GM12878 (cell line): ENCODE data around the gene STKLD1. TPM values are rescaled to one million over a fixed set of nuclear protein-coding genes. Genes with fewer than 3 reads are reported as not detected.

Experiments
- ATAC-seq: fragments of 200-7000 bp; cut with Tn5 transposase; 3 replicates; pipeline ENCODE4 v1.9.1; 2020; ENCODE audit warnings: mild to moderate bottlenecking, moderate library complexity
- BruUV-seq: library from RNA; stranded (reverse); fragments of 400-500 nt; replicated peaks from 2 replicates; lab custom pipeline; 2021; lab: Mats Ljungman, UMichigan
- CTCF ChIA-PET: fragments of 300-600 bp; sonication (Branson Sonifier 250); formaldehyde crosslinking; extraction: SDS; loops from one replicate; lab custom pipeline; 2021; ENCODE audit warnings: inconsistent platforms; lab: Yijun Ruan, JAX
- POLR2A ChIA-PET: fragments of 350-600 bp; formaldehyde crosslinking; extraction: SDS; loops from one replicate; lab custom pipeline; 2021; ENCODE audit warnings: inconsistent platforms; lab: Charles Lee
- RAD21 ChIA-PET: fragments of 300-600 bp; sonication (Branson Sonifier 250); formaldehyde crosslinking; loops from one replicate; lab custom pipeline; 2023; ENCODE audit warnings: antibody characterized with exemption; ENCODE audit not compliant: unreplicated experiment; lab: Charles Lee
- SMC1A ChIA-PET: fragments of 300-600 bp; sonication (Branson Sonifier 250); formaldehyde crosslinking; loops from one replicate; lab custom pipeline; 2023; ENCODE audit not compliant: unreplicated experiment, uncharacterized antibody; lab: Charles Lee
- DNase-seq: peaks from one replicate; pipeline ENCODE4 v3.0.0-alpha.2; 2011; ENCODE audit warnings: low read depth, low spot score
- FAIRE-seq: peaks from 3 replicates; lab custom pipeline; 2011; peaks lifted over from hg19 to GRCh38; lab: Jason Lieb, UNC
- H2AFZ ChIP-seq: 2 replicates; pipeline ENCODE4 v1.6.0; 2011; ENCODE audit warnings: low read depth, low read length, control low read depth; ENCODE audit not compliant: control insufficient read depth
- H3K27ac ChIP-seq: 2 replicates; pipeline ENCODE4 v1.5.1; 2011; ENCODE audit warnings: control low read depth; ENCODE audit not compliant: control insufficient read depth, insufficient read depth
- H3K27me3 ChIP-seq, 2 experiments: replicated peaks in 1 of 2; 2 replicates each; pipeline versions ENCODE4 v1.6.0 to v1.6.1; 2011; ENCODE audit warnings: low read length in 1 of 2; ENCODE audit not compliant: control insufficient read depth in 2 of 2, insufficient read depth in 2 of 2
- H3K36me3 ChIP-seq, 2 experiments: 2 replicates each; pipeline ENCODE4 v1.5.1; 2011; ENCODE audit warnings: low read length in 1 of 2; ENCODE audit not compliant: control insufficient read depth in 2 of 2, insufficient read depth in 2 of 2
- H3K4me1 ChIP-seq: 2 replicates; pipeline ENCODE4 v1.6.1; 2011; ENCODE audit warnings: mild to moderate bottlenecking, low read length, moderate library complexity, mixed read lengths; ENCODE audit not compliant: control insufficient read depth, insufficient read depth
- H3K4me2 ChIP-seq: 2 replicates; pipeline ENCODE4 v1.6.0; 2011; ENCODE audit warnings: control low read depth; ENCODE audit not compliant: control insufficient read depth, insufficient read depth
- H3K4me3 ChIP-seq: fragments of 200-600 bp; sonication (generic); 2 replicates; pipeline ENCODE4 v1.5.1; 2016
- H3K79me2 ChIP-seq: 2 replicates; pipeline ENCODE4 v1.6.0; 2011; ENCODE audit warnings: low read length; ENCODE audit not compliant: control insufficient read depth, insufficient read depth
- H3K9ac ChIP-seq: 2 replicates; pipeline ENCODE4 v1.8.0; 2011; ENCODE audit warnings: low read length, control low read depth, mixed read lengths; ENCODE audit not compliant: control insufficient read depth, insufficient read depth
- H3K9me3 ChIP-seq: replicated peaks from 3 replicates; pipeline ENCODE4 v1.5.1; 2011; ENCODE audit warnings: mild to moderate bottlenecking, low read length; ENCODE audit not compliant: control insufficient read depth, insufficient read depth
- H4K20me1 ChIP-seq: 2 replicates; pipeline ENCODE4 v1.6.0; 2011; ENCODE audit not compliant: control insufficient read depth, insufficient read depth
- FOXM1 ChIP-seq: IDR thresholded peaks from 2 replicates; pipeline ENCODE4 v1.6.1; 2012; ENCODE audit warnings: low read depth, mild to moderate bottlenecking, inconsistent platforms, low read length, moderate library complexity
- NR2F1 ChIP-seq: fragments of 450-650 bp; conservative IDR thresholded peaks from 2 replicates; pipeline ENCODE4 v1.6.1; 2017; ENCODE audit warnings: mild to moderate bottlenecking
- SRF ChIP-seq, 2 experiments: IDR thresholded peaks; 2 replicates each; pipeline ENCODE4 v1.6.1; 2011; ENCODE audit warnings: low read depth in 2 of 2, low read length in 2 of 2, mild to moderate bottlenecking in 1 of 2, moderate library complexity in 1 of 2
- SUZ12 ChIP-seq: fragments of 200-600 bp; sonication (generic); IDR thresholded peaks from one replicate; pipeline ENCODE4 v1.6.1; 2018; ENCODE audit warnings: antibody characterized with exemption, mild to moderate bottlenecking; ENCODE audit not compliant: unreplicated experiment
- TCF7 ChIP-seq: IDR thresholded peaks from 2 replicates; pipeline ENCODE4 v1.6.1; 2014; ENCODE audit warnings: antibody characterized with exemption, borderline replicate concordance
- WGBS: methylation state at CpG from one replicate; pipeline ENCODE4 v1.1.6; 2016; ENCODE audit warnings: low lambda C conversion rate; ENCODE audit not compliant: insufficient replicate concordance, insufficient coverage; ENCODE audit errors: missing lambda C conversion rate; 5-methylcytosine and 5-hydroxymethylcytosine counted together
- in situ Hi-C: fragments of 300-500 bp; cut with MboI; formaldehyde crosslinking; loops from 9 replicates; pipeline ENCODE4 v1.14.3; 2018; ENCODE audit warnings: mixed read lengths
- intact Hi-C: fragments of 100-400 bp; cut with micrococcal nuclease; formaldehyde crosslinking; loops from one replicate; pipeline ENCODE4 v1.14.2; 2022; ENCODE audit not compliant: unreplicated experiment
- polyA plus RNA-seq, 11 experiments: library from polyadenylated mRNA; depleted of rRNA in 4 of 11; unstranded in 6 of 11; stranded (reverse) in 5 of 11; fragments of >200 nt; fragmentation: Nextera tagmentation in 4 of 11; fragmentation: Illumina TruSeq in 1 of 11; extraction: Ambion mirVana in 4 of 11; extraction: Trizol in 1 of 11; gene quantifications; 1 replicate in 1 of 11; 2 replicates in 10 of 11; pipeline versions ENCODE4 v1.2.1 to v1.2.3, GENCODE V29; 2011 to 2016; ENCODE audit warnings: inconsistent platforms in 2 of 11, missing spikeins in 2 of 11, low read depth in 1 of 11
- total RNA-seq, 4 experiments: library from RNA; depleted of rRNA in 3 of 4; stranded (reverse); fragments of >200 nt in 3 of 4; fragmentation: Illumina TruSeq in 1 of 4; extraction: Trizol in 1 of 4; gene quantifications; 2 replicates each; pipeline versions ENCODE4 v1.2.1 to v1.2.3, GENCODE V29; 2013 to 2021
- TF ChIP-seq, protein P1 (sequence below): fragments of 450-650 bp; IDR thresholded peaks from 2 replicates; pipeline ENCODE4 v1.6.1; 2017; ENCODE audit warnings: mild to moderate bottlenecking, low read depth, inconsistent platforms; ENCODE audit not compliant: poor library complexity, severe bottlenecking
- TF ChIP-seq, protein P2 (sequence below): IDR thresholded peaks from 2 replicates; pipeline ENCODE4 v1.6.1; 2012; ENCODE audit warnings: mild to moderate bottlenecking, low read depth, low read length

STKLD1 gene
- total and polyA plus RNA-seq, 10 of the 15 experiments (the other 5 are each of a cell fraction or from before 2014, with no cell fraction given) = 0.07 to 0.40 (median 0.29) TPM; not detected in 4

DNA sequence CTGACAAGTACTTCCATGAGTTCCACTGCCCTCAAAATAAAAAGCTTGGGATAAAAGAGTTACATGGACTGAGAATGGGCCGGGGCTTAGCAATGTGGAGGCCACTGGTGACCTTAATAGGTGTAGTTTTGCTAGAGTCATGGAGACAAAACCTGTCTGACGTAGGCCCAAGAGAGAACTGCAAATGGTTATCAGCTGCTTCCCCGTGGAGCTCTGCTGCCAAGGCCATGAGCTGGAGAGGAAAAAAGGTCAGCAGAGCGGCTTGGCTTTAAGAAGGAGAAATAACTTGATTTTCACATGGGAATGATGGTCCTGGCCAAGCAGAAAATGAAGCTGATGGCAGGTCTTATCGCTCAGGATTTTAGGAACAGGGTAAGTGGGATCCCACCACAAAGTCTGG lies 36.5 kb upstream of the STKLD1 start:
- in situ Hi-C loops (no loop called here), intact Hi-C loops (loop anchor here (5.0 kb wide), 1 partner anchor 33 kb away; no protein-coding TSS in a partner anchor)
- no peaks in the 10 kb centered on the region for H3K9me3 ChIP-seq
- SMC1A ChIA-PET = no interaction called here
- BruUV-seq = no TSS peak
- H2AFZ ChIP-seq = no peak overlapping the region
- no peak overlapping the region for H3K4me2 ChIP-seq
- WGBS = 100% methylated on average over 5 of the region's 5 CpGs
- CTCF ChIA-PET = interaction anchor here (0.8 to 1.1 kb wide), 2 partner anchors 16 to 192 kb away, joined by 3 read pairs; no protein-coding TSS in a partner anchor
- peaks cover 18% of the 10 kb centered on the region for H3K79me2 ChIP-seq
- H4K20me1 ChIP-seq = no peaks in the 10 kb centered on the region
- H3K4me1 ChIP-seq = peaks cover 15% of the 10 kb centered on the region
- no peak for FAIRE-seq
- H3K27me3 ChIP-seq = no peaks in the 10 kb centered on the region
- POLR2A ChIA-PET = no interaction called here
- H3K27ac ChIP-seq = no peak overlapping the region
- no peak for TF ChIP-seq SUZ12
- TF ChIP-seq SRF (IDR thresholded peaks at IDR 0.05; ENCODE audit: low read depth in 2 of 2, low read length in 2 of 2) = no peak
- TF ChIP-seq, protein P1, sequence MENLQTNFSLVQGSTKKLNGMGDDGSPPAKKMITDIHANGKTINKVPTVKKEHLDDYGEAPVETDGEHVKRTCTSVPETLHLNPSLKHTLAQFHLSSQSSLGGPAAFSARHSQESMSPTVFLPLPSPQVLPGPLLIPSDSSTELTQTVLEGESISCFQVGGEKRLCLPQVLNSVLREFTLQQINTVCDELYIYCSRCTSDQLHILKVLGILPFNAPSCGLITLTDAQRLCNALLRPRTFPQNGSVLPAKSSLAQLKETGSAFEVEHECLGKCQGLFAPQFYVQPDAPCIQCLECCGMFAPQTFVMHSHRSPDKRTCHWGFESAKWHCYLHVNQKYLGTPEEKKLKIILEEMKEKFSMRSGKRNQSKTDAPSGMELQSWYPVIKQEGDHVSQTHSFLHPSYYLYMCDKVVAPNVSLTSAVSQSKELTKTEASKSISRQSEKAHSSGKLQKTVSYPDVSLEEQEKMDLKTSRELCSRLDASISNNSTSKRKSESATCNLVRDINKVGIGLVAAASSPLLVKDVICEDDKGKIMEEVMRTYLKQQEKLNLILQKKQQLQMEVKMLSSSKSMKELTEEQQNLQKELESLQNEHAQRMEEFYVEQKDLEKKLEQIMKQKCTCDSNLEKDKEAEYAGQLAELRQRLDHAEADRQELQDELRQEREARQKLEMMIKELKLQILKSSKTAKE = no peak
- no peak for TF ChIP-seq FOXM1
- no peak for TF ChIP-seq TCF7
- TF ChIP-seq NR2F1 = no peak
- TF ChIP-seq, protein P2, sequence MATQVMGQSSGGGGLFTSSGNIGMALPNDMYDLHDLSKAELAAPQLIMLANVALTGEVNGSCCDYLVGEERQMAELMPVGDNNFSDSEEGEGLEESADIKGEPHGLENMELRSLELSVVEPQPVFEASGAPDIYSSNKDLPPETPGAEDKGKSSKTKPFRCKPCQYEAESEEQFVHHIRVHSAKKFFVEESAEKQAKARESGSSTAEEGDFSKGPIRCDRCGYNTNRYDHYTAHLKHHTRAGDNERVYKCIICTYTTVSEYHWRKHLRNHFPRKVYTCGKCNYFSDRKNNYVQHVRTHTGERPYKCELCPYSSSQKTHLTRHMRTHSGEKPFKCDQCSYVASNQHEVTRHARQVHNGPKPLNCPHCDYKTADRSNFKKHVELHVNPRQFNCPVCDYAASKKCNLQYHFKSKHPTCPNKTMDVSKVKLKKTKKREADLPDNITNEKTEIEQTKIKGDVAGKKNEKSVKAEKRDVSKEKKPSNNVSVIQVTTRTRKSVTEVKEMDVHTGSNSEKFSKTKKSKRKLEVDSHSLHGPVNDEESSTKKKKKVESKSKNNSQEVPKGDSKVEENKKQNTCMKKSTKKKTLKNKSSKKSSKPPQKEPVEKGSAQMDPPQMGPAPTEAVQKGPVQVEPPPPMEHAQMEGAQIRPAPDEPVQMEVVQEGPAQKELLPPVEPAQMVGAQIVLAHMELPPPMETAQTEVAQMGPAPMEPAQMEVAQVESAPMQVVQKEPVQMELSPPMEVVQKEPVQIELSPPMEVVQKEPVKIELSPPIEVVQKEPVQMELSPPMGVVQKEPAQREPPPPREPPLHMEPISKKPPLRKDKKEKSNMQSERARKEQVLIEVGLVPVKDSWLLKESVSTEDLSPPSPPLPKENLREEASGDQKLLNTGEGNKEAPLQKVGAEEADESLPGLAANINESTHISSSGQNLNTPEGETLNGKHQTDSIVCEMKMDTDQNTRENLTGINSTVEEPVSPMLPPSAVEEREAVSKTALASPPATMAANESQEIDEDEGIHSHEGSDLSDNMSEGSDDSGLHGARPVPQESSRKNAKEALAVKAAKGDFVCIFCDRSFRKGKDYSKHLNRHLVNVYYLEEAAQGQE = no peak
- H3K4me3 ChIP-seq = no peak overlapping the region
- no peak for DNase-seq
- RAD21 ChIA-PET = interaction anchor here (0.8 kb wide), 1 partner anchor 404 kb away, joined by 3 read pairs; no protein-coding TSS in a partner anchor
- no peak overlapping the region for H3K9ac ChIP-seq
- H3K36me3 ChIP-seq = peaks cover 6 to 18% of the 10 kb centered on the region in 2 experiments
- ATAC-seq = no peak
